ENCODE results near the gene USP2.

GRCh38 chr11:119363081-119363850 is 18.2 kb downstream of the USP2 start:
- TF ChIP-seq CTCF (IDR thresholded peaks at IDR 0.05) (no peak), POLR2AphosphoS5 (IDR thresholded peaks at IDR 0.05; ENCODE audit: low read depth, low read length) (no peak), SIN3A (IDR thresholded peaks at IDR 0.05; ENCODE audit: borderline replicate concordance, insufficient read depth, low read depth, low read length) (no peak), TCF7L2 (IDR thresholded peaks at IDR 0.05; ENCODE audit: low read depth, low read length) (no peak), REST (IDR thresholded peaks at IDR 0.05; ENCODE audit: insufficient read depth in 1 of 2, low read depth in 2 of 2, low read length in 1 of 2) (no peak)

Measured in Panc1 (cell line).